CD14-positive monocyte (primary cell): Measurements from ENCODE around the gene IMMP2L. TPM values are rescaled to one million over a fixed set of nuclear protein-coding genes. Genes with fewer than 3 reads are reported as not detected.

ENCODE experiments used
- DNase-seq, 3 donors: peaks; one replicate each; pipeline ENCODE4 v3.0.0-alpha.2; 2011 to 2022
- H2AFZ ChIP-seq: 2 replicates; pipeline ENCODE4 v1.6.0; 2012; ENCODE audit warnings: mild to moderate bottlenecking, low read depth, low read length, inconsistent platforms; ENCODE audit not compliant: insufficient read depth, poor library complexity, severe bottlenecking
- H3K27ac ChIP-seq, 2 donors: 1 replicate in 1 of 2; 2 replicates in 1 of 2; pipeline ENCODE4 v1.5.1; 2012 to 2013; ENCODE audit warnings: low read length in 2 of 2, control low read depth in 1 of 2, inconsistent platforms in 1 of 2, low read depth in 1 of 2, mild to moderate bottlenecking in 1 of 2
- H3K27me3 ChIP-seq, 2 donors: one replicate each; pipeline versions ENCODE4 v1.6.0 to v1.6.1; 2011 to 2013; ENCODE audit warnings: low read length in 2 of 2; ENCODE audit not compliant: control insufficient read depth in 2 of 2, insufficient read depth in 2 of 2
- H3K36me3 ChIP-seq, 2 donors: replicated peaks in 1 of 2; 1 replicate in 1 of 2; 2 replicates in 1 of 2; pipeline versions ENCODE4 v1.5.1 to v1.6.1; 2012 to 2013; ENCODE audit warnings: low read length in 2 of 2, control low read depth in 1 of 2, inconsistent platforms in 1 of 2, mild to moderate bottlenecking in 1 of 2; ENCODE audit not compliant: insufficient read depth in 2 of 2, control insufficient read depth in 1 of 2
- H3K4me1 ChIP-seq, 2 donors: 1 replicate in 1 of 2; 2 replicates in 1 of 2; pipeline versions ENCODE4 v1.5.1 to v1.6.1; 2012 to 2013; ENCODE audit warnings: low read length in 2 of 2, control low read depth in 1 of 2, inconsistent platforms in 1 of 2, mild to moderate bottlenecking in 1 of 2, moderate library complexity in 1 of 2; ENCODE audit not compliant: insufficient read depth in 2 of 2, control insufficient read depth in 1 of 2
- H3K4me2 ChIP-seq: replicated peaks from 2 replicates; pipeline ENCODE3; 2012; ENCODE audit warnings: low read length, moderate library complexity, mild to moderate bottlenecking; ENCODE audit not compliant: poor library complexity, severe bottlenecking; ENCODE audit errors: extremely low read depth
- H3K4me3 ChIP-seq, 3 experiments: fragments of 200-600 bp in 1 of 3; sonication (generic) in 1 of 3; replicated peaks in 1 of 3; 1 replicate in 2 of 3; 2 replicates in 1 of 3; pipeline ENCODE4 v1.5.1; 2011 to 2013; ENCODE audit warnings: low read length in 3 of 3, mild to moderate bottlenecking in 3 of 3, control low read depth in 2 of 3, low read depth in 2 of 3, inconsistent platforms in 1 of 3, moderate library complexity in 1 of 3
- H3K79me2 ChIP-seq: 2 replicates; pipeline ENCODE4 v1.6.0; 2012; ENCODE audit warnings: mild to moderate bottlenecking, control low read depth, inconsistent platforms, low read length, moderate library complexity; ENCODE audit not compliant: insufficient read depth
- H3K9ac ChIP-seq: 2 replicates; pipeline ENCODE4 v1.6.0; 2017; ENCODE audit warnings: low read length, mild to moderate bottlenecking; ENCODE audit not compliant: insufficient read depth, poor library complexity, severe bottlenecking
- H3K9me3 ChIP-seq, 2 donors: replicated peaks in 1 of 2; 1 replicate in 1 of 2; 2 replicates in 1 of 2; pipeline versions ENCODE4 v1.5.1 to v1.6.1; 2012 to 2013; ENCODE audit warnings: low read length in 2 of 2, control low read depth in 1 of 2; ENCODE audit not compliant: control insufficient read depth in 1 of 2, insufficient read depth in 1 of 2
- H4K20me1 ChIP-seq: 2 replicates; pipeline ENCODE4 v1.6.0; 2012; ENCODE audit warnings: mild to moderate bottlenecking, low read length, control low read depth, moderate library complexity; ENCODE audit not compliant: insufficient read depth
- H3K27ac Mint-ChIP-seq, 7 donors: one replicate each; pipeline ENCODE4 v1.8.0; 2020; ENCODE audit warnings: mild to moderate bottlenecking in 7 of 7, mixed read lengths in 7 of 7, moderate library complexity in 6 of 7, inconsistent platforms in 2 of 7
- H3K27me3 Mint-ChIP-seq, 3 donors: one replicate each; pipeline ENCODE4 v1.8.0; 2021 to 2022; ENCODE audit warnings: low read depth in 3 of 3, mild to moderate bottlenecking in 3 of 3, mixed read lengths in 3 of 3, moderate library complexity in 3 of 3, inconsistent platforms in 1 of 3
- H3K36me3 Mint-ChIP-seq, 2 donors: one replicate each; pipeline ENCODE4 v1.8.0; 2020; ENCODE audit warnings: mixed read lengths in 2 of 2, inconsistent platforms in 1 of 2, mild to moderate bottlenecking in 1 of 2
- H3K4me1 Mint-ChIP-seq: one replicate; pipeline ENCODE4 v1.8.0; 2020; ENCODE audit warnings: mild to moderate bottlenecking, mixed read lengths
- H3K4me3 Mint-ChIP-seq, 2 donors: one replicate each; pipeline ENCODE4 v1.8.0; 2020; ENCODE audit warnings: mild to moderate bottlenecking in 2 of 2, mixed read lengths in 2 of 2, moderate library complexity in 1 of 2
- H3K9me3 Mint-ChIP-seq, 7 donors: one replicate each; pipeline ENCODE4 v1.8.0; 2020 to 2022; ENCODE audit warnings: mixed read lengths in 7 of 7, mild to moderate bottlenecking in 6 of 7, moderate library complexity in 6 of 7, inconsistent platforms in 2 of 7
- CTCF ChIP-seq: fragments of 200-600 bp; IDR thresholded peaks from one replicate; pipeline ENCODE4 v1.8.0; 2022; ENCODE audit warnings: antibody characterized with exemption, mild to moderate bottlenecking
- WGBS: methylation state at CpG from one replicate; pipeline ENCODE4 v1.1.5; 2013; ENCODE audit warnings: missing lambda C conversion rate; ENCODE audit not compliant: insufficient coverage; 5-methylcytosine and 5-hydroxymethylcytosine counted together
- intact Hi-C, 2 donors: fragments of 100-400 bp; cut with micrococcal nuclease; formaldehyde crosslinking; loops; one replicate each; pipeline versions ENCODE4 v1.15.0 to v1.15.1; 2023
- polyA plus RNA-seq, 3 donors: library from polyadenylated mRNA; depleted of rRNA in 1 of 3; unstranded in 2 of 3; stranded (reverse) in 1 of 3; fragments of 300-500 nt in 2 of 3; fragments of >200 nt in 1 of 3; fragmentation: Illumina TruSeq in 2 of 3; gene quantifications; 1 replicate in 2 of 3; 2 replicates in 1 of 3; pipeline ENCODE4 v1.2.3, GENCODE V29; 2012 to 2021

Gene IMMP2L
- polyA plus RNA-seq, 3 donors = 1.9 to 6.4 (median 6.2) TPM

DNA sequence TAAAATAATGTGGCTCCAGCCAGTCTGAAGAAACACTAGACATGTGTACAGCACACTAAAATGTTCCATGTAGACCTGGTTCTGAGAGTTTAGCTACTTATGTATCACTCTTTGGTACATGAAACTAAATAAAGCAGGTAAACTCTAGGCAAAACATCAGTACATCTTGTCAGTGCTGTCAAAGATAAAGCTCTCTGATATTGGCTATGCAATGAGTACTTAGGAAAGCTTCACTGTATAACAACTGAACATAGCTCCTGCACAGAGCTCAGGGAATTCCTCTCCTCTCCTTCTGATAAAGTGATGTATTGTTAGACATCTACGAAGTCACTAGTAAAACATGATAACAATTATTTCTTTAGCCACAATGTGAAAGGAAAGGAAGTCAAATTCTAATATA is 467.9 kb downstream of the IMMP2L start:
- Histone ChIP-seq H3K9me3 (no peaks in the 10 kb centered on the region), H2AFZ (no peak overlapping the region), H4K20me1 (no peaks in the 10 kb centered on the region), H3K79me2 (no peaks in the 10 kb centered on the region), H3K27me3 (no peaks in the 10 kb centered on the region), H3K4me3 (no peak overlapping the region), H3K4me1 (no peaks in the 10 kb centered on the region), H3K36me3 (no peaks in the 10 kb centered on the region), H3K27ac (no peak overlapping the region), H3K9ac (no peak overlapping the region), H3K4me2 (no peak overlapping the region)
- Mint-ChIP-seq H3K4me3 (no peak overlapping the region), H3K4me1 (no peaks in the 10 kb centered on the region), H3K36me3 (no peaks in the 10 kb centered on the region), H3K9me3 (no peaks in the 10 kb centered on the region), H3K27ac (no peak overlapping the region), H3K27me3 (no peaks in the 10 kb centered on the region)
- no peak for DNase-seq
- intact Hi-C loops = no loop called here
- no peak for TF ChIP-seq CTCF
- no CpG with 5 or more reads among the region's 1 CpG for WGBS

- Histone ChIP-seq H4K20me1 (no peaks in the 10 kb centered on the region), H3K4me2 (no peak overlapping the region), H3K79me2 (no peaks in the 10 kb centered on the region), H3K36me3 (no peaks in the 10 kb centered on the region), H3K27ac (no peak overlapping the region), H3K9me3 (no peaks in the 10 kb centered on the region), H3K27me3 (no peaks in the 10 kb centered on the region), H3K4me3 (no peak overlapping the region), H3K4me1 (no peaks in the 10 kb centered on the region), H3K9ac (no peak overlapping the region), H2AFZ (no peak overlapping the region)
- no peak for DNase-seq
- no peak overlapping the region for H3K27ac Mint-ChIP-seq
- no CpG with 5 or more reads among the region's 4 CpGs for WGBS
- no peaks in the 10 kb centered on the region for H3K4me1 Mint-ChIP-seq
- intact Hi-C loops = no loop called here
- no peak for TF ChIP-seq CTCF
- H3K36me3 Mint-ChIP-seq = no peaks in the 10 kb centered on the region
- no peaks in the 10 kb centered on the region for H3K27me3 Mint-ChIP-seq
- H3K9me3 Mint-ChIP-seq = no peaks in the 10 kb centered on the region
- no peak overlapping the region for H3K4me3 Mint-ChIP-seq
These were observed 468.8 kb downstream of the IMMP2L start for GRCh38 chr7:111093496-111093895.
